Mammary epithelial cell (primary cell): ENCODE data around the gene RTN4.

ENCODE experiments used
- EZH2 ChIP-seq: IDR thresholded peaks from 2 replicates; pipeline ENCODE4 v1.6.1; 2012; ENCODE audit warnings: low read length, inconsistent platforms, borderline replicate concordance
- TF ChIP-seq, protein P1 (sequence below), 2 donors: IDR thresholded peaks in 1 of 2; conservative IDR thresholded peaks in 1 of 2; 2 replicates each; pipeline ENCODE4 v1.5.1; 2011 to 2012; ENCODE audit warnings: inconsistent platforms in 2 of 2, low read length in 2 of 2, mild to moderate bottlenecking in 2 of 2, control low read depth in 1 of 2, low read depth in 1 of 2; ENCODE audit not compliant: insufficient read depth in 1 of 2; ENCODE audit errors: extremely low read depth in 1 of 2

DNA sequence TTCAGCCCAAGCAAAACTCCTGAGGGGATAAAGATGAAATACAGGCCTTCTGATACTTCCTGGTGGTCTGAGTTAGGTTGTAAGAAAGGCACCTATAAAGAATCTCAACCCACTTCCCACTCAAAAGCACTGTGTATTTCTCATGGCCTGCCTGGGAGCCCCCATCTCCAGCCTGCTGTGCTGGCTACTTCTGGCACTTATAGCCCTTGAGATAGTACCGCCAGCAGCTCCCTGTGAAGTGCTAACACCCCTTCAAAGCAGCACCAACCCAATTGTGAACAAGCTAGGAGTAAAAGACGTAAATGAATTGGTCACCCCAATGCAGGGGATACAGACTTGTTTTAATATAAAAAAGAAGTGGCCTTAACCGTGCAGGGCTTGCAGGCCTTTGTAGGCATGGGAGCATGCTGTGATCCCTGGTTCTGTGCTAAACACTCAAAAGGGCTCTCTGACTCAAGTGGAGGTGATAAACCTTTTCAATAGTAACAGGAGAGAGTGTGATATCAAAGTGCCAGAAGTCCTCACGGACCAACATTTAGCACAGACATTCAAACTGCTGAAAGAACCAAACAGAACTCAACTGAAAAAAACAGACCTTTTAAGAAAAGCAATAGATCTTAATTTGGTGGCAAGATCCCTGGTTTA lies 80.8 kb downstream of the RTN4 start:
- TF ChIP-seq, protein P1, sequence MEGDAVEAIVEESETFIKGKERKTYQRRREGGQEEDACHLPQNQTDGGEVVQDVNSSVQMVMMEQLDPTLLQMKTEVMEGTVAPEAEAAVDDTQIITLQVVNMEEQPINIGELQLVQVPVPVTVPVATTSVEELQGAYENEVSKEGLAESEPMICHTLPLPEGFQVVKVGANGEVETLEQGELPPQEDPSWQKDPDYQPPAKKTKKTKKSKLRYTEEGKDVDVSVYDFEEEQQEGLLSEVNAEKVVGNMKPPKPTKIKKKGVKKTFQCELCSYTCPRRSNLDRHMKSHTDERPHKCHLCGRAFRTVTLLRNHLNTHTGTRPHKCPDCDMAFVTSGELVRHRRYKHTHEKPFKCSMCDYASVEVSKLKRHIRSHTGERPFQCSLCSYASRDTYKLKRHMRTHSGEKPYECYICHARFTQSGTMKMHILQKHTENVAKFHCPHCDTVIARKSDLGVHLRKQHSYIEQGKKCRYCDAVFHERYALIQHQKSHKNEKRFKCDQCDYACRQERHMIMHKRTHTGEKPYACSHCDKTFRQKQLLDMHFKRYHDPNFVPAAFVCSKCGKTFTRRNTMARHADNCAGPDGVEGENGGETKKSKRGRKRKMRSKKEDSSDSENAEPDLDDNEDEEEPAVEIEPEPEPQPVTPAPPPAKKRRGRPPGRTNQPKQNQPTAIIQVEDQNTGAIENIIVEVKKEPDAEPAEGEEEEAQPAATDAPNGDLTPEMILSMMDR (conservative IDR thresholded peaks at IDR 0.05 in 1 of 2, IDR thresholded peaks at IDR 0.05 in 1 of 2; ENCODE audit: extremely low read depth in 1 of 2, insufficient read depth in 1 of 2, low read depth in 1 of 2, low read length in 2 of 2): no peak
- no peak for TF ChIP-seq EZH2
